HG03565 (cell line): Measurements from ENCODE around the gene METRNL.
A peak's percentile ranks its signal among the peaks of the same experiment; 100 is the strongest.
"Not testable (repeated sequence)": the region's sequence is repeated elsewhere in the genome, so short reads cannot be mapped to it uniquely, and the experiment has no call there.

ENCODE experiments used
- ATAC-seq: cut with Tn5 transposase; IDR thresholded peaks from one replicate; pipeline ENCODE4 v1.9.1; 2021; ENCODE audit warnings: mild to moderate bottlenecking, moderate library complexity; ENCODE audit not compliant: unreplicated experiment

Gene METRNL

GRCh38 chr17:83118071-83118841 lies 38.8 kb downstream of the METRNL start:
- ATAC-seq = no peak

GRCh38 chr17:83119987-83120864 lies 40.8 kb downstream of the METRNL start:
- ATAC-seq = peak; percentile 53

GRCh38 chr17:83121473-83121872 lies 42.1 kb downstream of the METRNL start:
- ATAC-seq = not testable (repeated sequence)

GRCh38 chr17:83121921-83122820 lies 42.8 kb downstream of the METRNL start:
- no peak for ATAC-seq

GRCh38 chr17:83122834-83123233 lies 43.4 kb downstream of the METRNL start:
- ATAC-seq = no peak

GRCh38 chr17:83123896-83124801 lies 44.7 kb downstream of the METRNL start:
- ATAC-seq = no peak

GRCh38 chr17:83124871-83125514 lies 45.6 kb downstream of the METRNL start:
- ATAC-seq = no peak

GRCh38 chr17:83125515-83126274 lies 46.3 kb downstream of the METRNL start:
- no peak for ATAC-seq

GRCh38 chr17:83126275-83126811 lies 46.9 kb downstream of the METRNL start:
- ATAC-seq = no peak

GRCh38 chr17:83127431-83128160 lies 48.2 kb downstream of the METRNL start:
- ATAC-seq = no peak

GRCh38 chr17:83128306-83129240 lies 49.2 kb downstream of the METRNL start:
- no peak for ATAC-seq

GRCh38 chr17:83129676-83130075 lies 50.3 kb downstream of the METRNL start:
- no peak for ATAC-seq

GRCh38 chr17:83131401-83132011 lies 52.1 kb downstream of the METRNL start:
- ATAC-seq = no peak

GRCh38 chr17:83132251-83133081 lies 53.1 kb downstream of the METRNL start:
- ATAC-seq = no peak
